ENCODE measurements around the gene INPP5A.

Gene INPP5A

DNA sequence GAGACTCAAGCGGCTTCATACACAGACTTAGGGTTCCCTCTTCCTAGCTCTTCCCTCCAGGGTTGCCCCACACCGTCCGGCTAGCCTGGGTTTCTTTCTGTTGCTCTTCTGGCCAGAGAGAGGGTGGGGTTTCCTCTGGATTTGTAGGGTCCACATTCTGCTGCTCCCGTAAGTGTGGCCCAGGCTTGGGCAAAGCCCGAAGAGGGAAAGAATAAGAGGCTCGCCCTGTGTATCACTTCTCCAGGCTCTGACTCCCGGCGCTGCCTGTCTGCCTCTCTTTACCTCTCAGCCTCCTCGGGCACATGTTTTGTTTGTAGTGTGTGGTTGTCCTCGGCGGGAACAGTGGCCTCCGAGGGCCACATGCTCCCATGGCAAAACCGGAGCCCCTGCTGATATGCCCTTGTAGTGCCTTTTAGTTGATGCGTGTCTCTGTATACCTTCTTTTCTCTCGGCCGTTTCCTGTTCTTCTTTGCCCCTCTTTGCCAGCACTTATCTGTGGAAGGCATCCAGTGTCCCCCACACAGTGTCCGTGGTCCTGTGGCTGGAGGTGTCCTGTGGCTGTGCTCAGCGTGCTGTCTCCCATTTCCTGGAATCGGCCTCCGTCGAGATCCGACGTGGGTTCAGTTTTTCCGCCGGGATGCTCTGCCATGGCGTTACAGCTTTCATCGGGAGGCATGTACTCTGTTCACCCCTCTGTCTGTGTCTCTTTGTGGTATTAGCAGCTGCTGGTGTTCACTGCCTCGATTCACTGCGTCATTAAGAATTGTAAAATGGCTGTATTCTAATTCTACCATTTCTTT, 102.9 kb downstream of the INPP5A start:
- Histone ChIP-seq H3K9me3 (ENCODE audit: control insufficient read depth, low read length) (no peaks in the 10 kb centered on the region), H3K27me3 (replicated peaks; ENCODE audit: control insufficient read depth, insufficient read depth, low read length) (no peaks in the 10 kb centered on the region), H3K9ac (ENCODE audit: low read length) (no peak overlapping the region), H3K4me3 (ENCODE audit: low read length) (no peak overlapping the region), H3K4me1 (ENCODE audit: control insufficient read depth, insufficient read depth, low read length) (peaks cover 3% of the 10 kb centered on the region), H3K36me3 (ENCODE audit: control insufficient read depth, insufficient read depth, low read length, severe bottlenecking) (no peaks in the 10 kb centered on the region)
- no peak for DNase-seq (ENCODE audit: low read depth)

DNA sequence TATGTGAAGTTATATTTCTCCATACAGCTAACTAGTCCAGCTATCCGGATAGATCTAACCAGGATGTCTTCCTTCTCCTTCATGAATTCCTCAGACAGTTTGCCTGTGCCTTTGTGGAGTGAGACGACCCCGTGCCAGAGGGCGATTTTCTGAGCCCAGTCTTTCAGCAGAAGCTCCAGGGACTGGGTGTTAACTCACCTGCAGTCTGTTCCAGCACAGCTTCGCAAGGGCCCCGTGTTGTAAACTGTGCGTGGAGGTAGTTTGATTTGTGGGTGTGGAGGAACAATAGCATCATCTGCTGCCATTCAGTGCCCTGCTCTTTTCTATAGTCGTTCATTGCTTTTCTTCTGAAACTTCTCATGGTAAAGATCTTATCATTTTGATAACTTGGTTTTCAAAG, 103.8 kb downstream of the INPP5A start:
- H3K4me1 ChIP-seq (ENCODE audit: control insufficient read depth, insufficient read depth, low read length) = peaks cover 3% of the 10 kb centered on the region
- H3K9ac ChIP-seq (ENCODE audit: low read length) = no peak overlapping the region
- H3K27me3 ChIP-seq (replicated peaks; ENCODE audit: control insufficient read depth, insufficient read depth, low read length) = no peaks in the 10 kb centered on the region
- H3K36me3 ChIP-seq (ENCODE audit: control insufficient read depth, insufficient read depth, low read length, severe bottlenecking) = no peaks in the 10 kb centered on the region
- H3K9me3 ChIP-seq (ENCODE audit: control insufficient read depth, low read length) = no peaks in the 10 kb centered on the region
- no peak overlapping the region for H3K4me3 ChIP-seq (ENCODE audit: low read length)
- no peak for DNase-seq (ENCODE audit: low read depth)

DNA sequence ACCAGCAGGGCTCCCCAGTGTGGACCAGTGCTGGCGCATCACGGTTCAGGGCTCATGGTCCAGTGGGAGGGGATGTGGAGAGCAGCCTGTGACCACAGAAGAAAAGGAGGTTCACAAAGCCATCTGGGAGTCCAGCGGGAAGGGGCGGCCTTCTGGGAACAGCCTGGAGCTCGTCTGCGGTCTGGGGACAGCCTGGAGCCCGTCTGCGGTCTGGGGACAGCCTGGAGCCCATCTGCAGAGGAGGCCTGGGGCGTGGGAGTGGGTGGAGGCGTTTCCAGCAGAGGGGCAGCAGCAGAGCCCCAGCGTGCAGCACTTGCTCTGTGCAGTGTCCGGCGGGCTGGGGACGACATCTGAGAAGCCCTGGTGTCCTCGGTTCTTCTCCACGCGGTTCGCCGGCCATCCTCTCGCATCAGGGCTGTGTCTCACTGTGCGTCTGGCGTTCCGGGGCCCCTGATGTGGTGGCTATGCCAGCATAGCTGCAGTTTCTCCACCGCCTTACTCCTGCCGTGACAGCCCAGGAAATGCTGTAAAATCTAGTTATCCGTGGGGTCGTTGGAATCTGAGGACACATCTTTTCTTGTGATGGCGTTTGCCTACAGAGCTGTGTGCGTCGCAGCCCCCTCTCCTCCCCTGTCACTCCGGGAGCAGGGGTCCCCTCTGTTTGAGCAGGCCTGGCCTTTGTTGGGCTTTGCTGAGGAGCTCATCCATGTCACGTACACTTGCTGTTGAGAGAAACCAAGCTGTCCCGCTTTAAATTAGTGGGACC, 104.6 kb downstream of the INPP5A start:
- no peaks in the 10 kb centered on the region for H3K27me3 ChIP-seq (replicated peaks; ENCODE audit: control insufficient read depth, insufficient read depth, low read length)
- peaks cover 3% of the 10 kb centered on the region for H3K4me1 ChIP-seq (ENCODE audit: control insufficient read depth, insufficient read depth, low read length)
- no peak for DNase-seq (ENCODE audit: low read depth)
- no peak overlapping the region for H3K9ac ChIP-seq (ENCODE audit: low read length)
- H3K36me3 ChIP-seq (ENCODE audit: control insufficient read depth, insufficient read depth, low read length, severe bottlenecking) = no peaks in the 10 kb centered on the region
- H3K9me3 ChIP-seq (ENCODE audit: control insufficient read depth, low read length) = no peaks in the 10 kb centered on the region
- H3K4me3 ChIP-seq (ENCODE audit: low read length) = no peak overlapping the region

DNA sequence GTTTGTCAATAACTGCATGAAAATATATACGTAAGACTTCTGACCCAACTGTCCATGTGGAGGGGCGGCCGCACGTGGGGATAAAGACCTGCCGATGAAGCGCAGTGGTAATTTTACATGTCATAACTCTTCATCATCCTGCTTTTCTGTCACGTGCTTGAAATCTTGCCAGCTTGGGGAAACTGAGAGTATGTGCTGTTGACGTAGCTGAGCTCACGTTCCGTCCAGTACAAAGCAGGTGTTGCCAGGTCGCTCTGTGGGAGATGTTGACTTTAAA, 105.1 kb downstream of the INPP5A start:
- Histone ChIP-seq H3K27me3 (replicated peaks; ENCODE audit: control insufficient read depth, insufficient read depth, low read length) (no peaks in the 10 kb centered on the region), H3K36me3 (ENCODE audit: control insufficient read depth, insufficient read depth, low read length, severe bottlenecking) (no peaks in the 10 kb centered on the region), H3K9me3 (ENCODE audit: control insufficient read depth, low read length) (no peaks in the 10 kb centered on the region), H3K4me3 (ENCODE audit: low read length) (no peak overlapping the region), H3K9ac (ENCODE audit: low read length) (no peak overlapping the region), H3K4me1 (ENCODE audit: control insufficient read depth, insufficient read depth, low read length) (peaks cover under 1% of the 10 kb centered on the region)
- no peak for DNase-seq (ENCODE audit: low read depth)

DNA sequence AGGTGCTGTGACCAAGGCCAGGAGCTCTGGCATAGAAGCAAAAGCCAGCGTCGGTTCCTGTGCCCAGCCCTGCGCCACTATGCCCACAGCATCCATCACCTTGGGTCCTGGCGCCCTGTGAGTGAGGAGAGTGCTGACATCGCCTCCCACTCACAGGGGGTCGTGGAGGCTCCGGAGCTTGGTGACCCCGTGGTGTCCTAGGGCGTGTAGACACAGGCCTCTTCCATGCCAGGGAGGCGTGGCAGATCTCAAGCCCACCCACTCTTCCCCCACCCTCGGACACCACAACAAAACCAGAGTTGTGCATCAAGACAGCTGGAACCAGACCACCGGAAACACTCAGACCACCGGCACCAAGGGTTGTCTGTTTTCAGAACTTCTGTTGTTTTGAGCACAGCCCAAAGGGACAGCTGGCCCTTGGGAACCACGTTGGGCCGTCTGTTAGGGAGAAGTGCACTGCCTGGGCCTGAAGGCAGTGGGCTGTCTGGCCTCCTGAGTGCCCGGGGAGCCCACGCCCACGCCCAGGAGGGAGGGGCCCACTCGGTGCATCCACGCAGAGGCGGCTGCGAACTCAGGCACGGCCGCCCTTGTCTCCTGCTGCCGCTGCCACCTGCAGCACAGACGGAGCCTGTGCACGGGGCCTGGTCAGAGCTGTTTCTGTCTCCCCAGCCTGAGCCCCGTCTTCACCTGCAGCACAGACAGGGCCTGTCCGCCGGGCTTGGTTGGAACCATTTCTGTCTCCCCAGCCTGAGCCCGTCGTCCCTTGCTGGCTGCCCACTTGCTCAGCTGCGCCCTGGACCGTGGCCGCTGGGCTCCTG, 106.3 kb downstream of the INPP5A start:
- DNase-seq (ENCODE audit: low read depth) = no peak
- Histone ChIP-seq H3K27me3 (replicated peaks; ENCODE audit: control insufficient read depth, insufficient read depth, low read length) (no peaks in the 10 kb centered on the region), H3K36me3 (ENCODE audit: control insufficient read depth, insufficient read depth, low read length, severe bottlenecking) (no peaks in the 10 kb centered on the region), H3K9ac (ENCODE audit: low read length) (no peak overlapping the region), H3K9me3 (ENCODE audit: control insufficient read depth, low read length) (no peaks in the 10 kb centered on the region), H3K4me3 (ENCODE audit: low read length) (no peak overlapping the region), H3K4me1 (ENCODE audit: control insufficient read depth, insufficient read depth, low read length) (no peaks in the 10 kb centered on the region)

DNA sequence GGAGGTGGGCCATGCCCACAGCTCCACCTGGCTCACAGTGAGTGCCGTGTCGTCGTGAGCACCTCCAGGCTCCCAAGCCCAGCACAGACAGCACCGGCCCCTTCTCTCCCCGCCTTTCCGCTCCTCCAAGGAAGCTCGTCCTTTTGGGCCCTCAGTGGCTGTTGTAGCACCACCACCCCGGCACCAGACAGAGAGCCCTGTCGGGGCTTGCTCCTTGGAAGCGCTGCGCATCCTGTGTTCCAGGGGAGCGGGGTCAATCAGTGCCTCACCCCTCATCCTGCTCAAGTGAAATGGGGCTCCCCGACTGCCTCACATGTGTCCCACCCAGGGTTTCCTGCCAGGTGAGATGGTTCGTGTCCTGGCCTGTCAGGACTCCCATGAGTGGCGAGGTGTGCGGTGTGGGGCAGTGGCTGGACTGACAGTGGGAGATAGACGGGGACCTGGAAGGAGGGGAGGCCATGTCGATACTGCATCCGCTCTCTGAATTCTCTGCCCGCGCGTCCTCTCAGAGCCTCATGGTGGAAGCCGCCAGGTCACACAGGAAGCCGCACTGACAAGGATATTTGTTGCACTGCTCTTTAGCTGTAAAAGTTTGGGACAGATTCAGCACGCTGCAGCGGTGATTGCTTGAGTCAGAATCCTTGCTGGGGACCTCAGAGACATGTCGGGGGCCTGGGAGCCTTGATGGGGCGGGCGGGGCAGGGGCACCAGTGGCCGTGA, 107.1 kb downstream of the INPP5A start:
- Histone ChIP-seq H3K9ac (ENCODE audit: low read length) (no peak overlapping the region), H3K27me3 (replicated peaks; ENCODE audit: control insufficient read depth, insufficient read depth, low read length) (no peaks in the 10 kb centered on the region), H3K9me3 (ENCODE audit: control insufficient read depth, low read length) (no peaks in the 10 kb centered on the region), H3K4me3 (ENCODE audit: low read length) (no peak overlapping the region), H3K4me1 (ENCODE audit: control insufficient read depth, insufficient read depth, low read length) (no peaks in the 10 kb centered on the region), H3K36me3 (ENCODE audit: control insufficient read depth, insufficient read depth, low read length, severe bottlenecking) (no peaks in the 10 kb centered on the region)
- DNase-seq (ENCODE audit: low read depth) = no peak

DNA sequence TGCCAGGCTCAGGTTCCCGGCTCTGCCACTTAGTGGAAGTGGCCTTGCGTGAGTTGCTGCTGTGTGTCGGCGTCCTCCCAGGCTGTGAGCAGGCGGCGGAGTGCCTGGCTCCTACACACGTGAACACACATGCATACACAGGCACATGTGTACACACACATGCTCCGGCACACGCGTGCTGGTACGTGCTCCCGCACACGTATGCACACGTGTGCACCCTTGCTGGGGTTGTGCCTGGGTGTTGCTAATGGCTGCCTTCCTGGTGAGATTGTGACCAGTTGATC, 107.6 kb downstream of the INPP5A start:
- H3K36me3 ChIP-seq (ENCODE audit: control insufficient read depth, insufficient read depth, low read length, severe bottlenecking) = no peaks in the 10 kb centered on the region
- no peak overlapping the region for H3K9ac ChIP-seq (ENCODE audit: low read length)
- no peaks in the 10 kb centered on the region for H3K27me3 ChIP-seq (replicated peaks; ENCODE audit: control insufficient read depth, insufficient read depth, low read length)
- no peak for DNase-seq (ENCODE audit: low read depth)
- no peak overlapping the region for H3K4me3 ChIP-seq (ENCODE audit: low read length)
- H3K4me1 ChIP-seq (ENCODE audit: control insufficient read depth, insufficient read depth, low read length) = no peaks in the 10 kb centered on the region
- H3K9me3 ChIP-seq (ENCODE audit: control insufficient read depth, low read length) = no peaks in the 10 kb centered on the region

DNA sequence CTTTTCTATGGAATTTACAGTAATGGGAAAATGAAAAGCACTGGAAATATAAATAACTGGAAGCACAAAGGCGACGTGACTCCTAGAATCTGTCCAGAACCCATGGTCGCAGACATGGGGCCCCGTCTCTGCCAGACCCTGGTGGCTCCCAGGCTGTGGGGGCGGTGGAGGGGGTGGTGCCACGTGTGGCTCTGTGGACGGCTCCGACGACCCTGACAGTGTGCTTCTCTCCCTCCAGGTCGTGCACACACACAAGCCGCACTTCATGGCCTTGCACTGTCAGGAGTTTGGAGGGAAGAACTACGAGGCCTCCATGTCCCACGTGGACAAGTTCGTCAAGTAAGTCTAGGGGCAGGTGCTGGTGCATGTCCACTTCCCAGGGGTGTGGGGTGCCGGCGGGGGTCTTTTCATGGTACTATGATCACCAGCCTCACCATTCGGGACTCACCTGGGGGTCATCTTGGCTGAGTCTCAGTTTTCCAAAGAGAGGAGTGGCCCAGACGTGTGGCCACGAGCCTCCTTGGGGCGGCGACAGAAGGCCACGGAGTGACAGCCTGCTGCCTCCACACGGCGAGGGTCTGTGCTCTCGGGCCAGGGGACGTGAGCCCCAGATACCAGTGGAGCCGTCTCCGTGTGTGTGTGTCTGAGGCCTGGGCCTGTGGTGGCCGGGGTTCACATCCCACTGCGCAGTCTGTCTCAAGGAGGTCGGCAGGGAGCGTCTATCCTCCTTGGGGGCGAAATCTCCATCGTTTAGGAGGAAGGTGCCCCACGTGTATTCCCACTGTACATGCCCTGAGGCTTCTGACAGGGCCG, 108.2 kb downstream of the INPP5A start:
- no peak overlapping the region for H3K4me3 ChIP-seq (ENCODE audit: low read length)
- H3K36me3 ChIP-seq (ENCODE audit: control insufficient read depth, insufficient read depth, low read length, severe bottlenecking) = no peaks in the 10 kb centered on the region
- no peaks in the 10 kb centered on the region for H3K27me3 ChIP-seq (replicated peaks; ENCODE audit: control insufficient read depth, insufficient read depth, low read length)
- no peaks in the 10 kb centered on the region for H3K9me3 ChIP-seq (ENCODE audit: control insufficient read depth, low read length)
- DNase-seq (ENCODE audit: low read depth) = no peak
- no peak overlapping the region for H3K9ac ChIP-seq (ENCODE audit: low read length)
- H3K4me1 ChIP-seq (ENCODE audit: control insufficient read depth, insufficient read depth, low read length) = no peaks in the 10 kb centered on the region

DNA sequence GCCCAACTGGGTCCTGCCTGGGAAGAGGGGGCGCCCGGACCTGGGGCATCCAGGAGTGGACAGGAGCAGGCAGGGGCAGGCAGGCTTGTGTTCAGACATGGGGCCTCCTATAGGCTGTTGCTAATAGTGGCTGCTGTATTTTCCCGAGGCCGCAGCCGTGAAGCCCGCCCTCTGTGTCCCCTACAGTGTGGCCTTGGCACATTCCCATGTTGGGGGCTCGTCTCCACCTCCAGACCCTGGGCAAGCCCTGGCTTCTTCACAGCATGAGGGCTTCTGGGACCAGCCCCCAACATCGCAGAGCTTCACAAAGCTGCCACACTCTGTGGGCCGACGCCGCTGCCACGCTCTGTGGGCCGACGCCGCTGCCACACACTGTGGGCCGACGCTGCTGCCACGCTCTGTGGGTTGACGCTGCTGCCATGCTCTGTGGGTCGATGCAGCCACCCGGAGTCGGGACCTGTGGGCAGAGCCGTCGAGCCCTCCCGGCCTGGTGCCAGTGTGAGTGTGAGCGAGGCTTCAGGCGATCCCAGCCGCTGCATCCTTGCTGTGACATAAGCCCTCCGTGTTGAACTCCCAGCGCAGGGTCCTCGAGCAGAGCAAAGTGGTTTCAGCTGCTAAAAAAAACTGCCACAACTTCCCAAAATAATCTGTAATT, 109.0 kb downstream of the INPP5A start:
- H3K4me3 ChIP-seq (ENCODE audit: low read length) = no peak overlapping the region

DNA sequence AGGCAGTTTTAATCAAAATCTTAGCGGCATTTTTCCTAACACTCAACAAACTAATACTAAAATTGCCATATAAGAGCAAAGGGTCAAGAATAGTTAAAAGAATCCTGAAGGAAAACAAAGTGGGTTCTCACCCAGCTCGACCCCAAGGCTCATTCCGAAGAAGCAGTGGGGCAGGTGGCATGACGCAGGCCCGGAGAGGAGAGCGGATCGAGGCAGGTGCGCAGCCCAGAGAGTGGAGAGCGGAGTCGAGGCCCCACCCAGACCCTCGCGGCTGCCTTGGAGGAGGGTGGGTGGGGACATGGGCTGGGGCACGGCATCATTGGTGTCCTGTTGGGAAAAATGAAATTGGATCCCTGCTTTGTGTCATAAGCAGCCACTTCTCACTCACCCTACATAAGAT, 109.8 kb downstream of the INPP5A start:
- Histone ChIP-seq H3K4me3 (ENCODE audit: low read length) (no peak overlapping the region), H3K9ac (ENCODE audit: low read length) (no peak overlapping the region), H3K9me3 (ENCODE audit: control insufficient read depth, low read length) (no peaks in the 10 kb centered on the region), H3K36me3 (ENCODE audit: control insufficient read depth, insufficient read depth, low read length, severe bottlenecking) (peaks cover 1% of the 10 kb centered on the region), H3K4me1 (ENCODE audit: control insufficient read depth, insufficient read depth, low read length) (no peaks in the 10 kb centered on the region), H3K27me3 (replicated peaks; ENCODE audit: control insufficient read depth, insufficient read depth, low read length) (no peaks in the 10 kb centered on the region)
- DNase-seq (ENCODE audit: low read depth) = no peak

More for the DNA sequence above, 109.0 kb downstream of the INPP5A start:
- Histone ChIP-seq H3K9me3 (ENCODE audit: control insufficient read depth, low read length) (no peaks in the 10 kb centered on the region), H3K27me3 (replicated peaks; ENCODE audit: control insufficient read depth, insufficient read depth, low read length) (no peaks in the 10 kb centered on the region), H3K36me3 (ENCODE audit: control insufficient read depth, insufficient read depth, low read length, severe bottlenecking) (no peaks in the 10 kb centered on the region), H3K9ac (ENCODE audit: low read length) (no peak overlapping the region), H3K4me1 (ENCODE audit: control insufficient read depth, insufficient read depth, low read length) (no peaks in the 10 kb centered on the region)
- DNase-seq (ENCODE audit: low read depth) = no peak

Measured in adipocyte (in vitro differentiated cells).